GM19455 (cell line): ENCODE results near the gene RTN3.
"Not testable (repeated sequence)": the region's sequence is repeated elsewhere in the genome, so short reads cannot be mapped to it uniquely, and the experiment has no call there.

Experiments used
- ATAC-seq: cut with Tn5 transposase; IDR thresholded peaks from one replicate; pipeline ENCODE4 v1.9.1; 2021; ENCODE audit not compliant: unreplicated experiment

The RTN3 gene

GRCh38 chr11:63681321-63682065, at the start of gene RTN3:
TSS of gene RTN3 (plus strand) at chr11:63681500. CDS start at chr11:63681637, 137 bp downstream.
- peak; percentile 82 for ATAC-seq

- ATAC-seq: no peak
These were observed 45.4 kb upstream of the RTN3 start for GRCh38 chr11:63635762-63636465.

- ATAC-seq: not testable (repeated sequence)
These were observed 42.9 kb upstream of the RTN3 start for GRCh38 chr11:63638436-63638835.

GRCh38 chr11:63639199-63639832, 42.0 kb upstream of the RTN3 start:
- no peak for ATAC-seq

GRCh38 chr11:63641727-63642126, 39.6 kb upstream of the RTN3 start:
- no peak for ATAC-seq

- ATAC-seq: no peak
These were observed 38.1 kb upstream of the RTN3 start for GRCh38 chr11:63643205-63643604.

GRCh38 chr11:63652671-63653070, 28.6 kb upstream of the RTN3 start:
- no peak for ATAC-seq

- ATAC-seq: no peak
These were observed 20.3 kb upstream of the RTN3 start for GRCh38 chr11:63660972-63661371.

GRCh38 chr11:63663809-63664208, 17.5 kb upstream of the RTN3 start:
- no peak for ATAC-seq

- no peak for ATAC-seq
These were observed 14.4 kb upstream of the RTN3 start for GRCh38 chr11:63666874-63667273.

- no peak for ATAC-seq
These were observed 13.1 kb upstream of the RTN3 start for GRCh38 chr11:63667995-63668795.

GRCh38 chr11:63670096-63670432, 11.2 kb upstream of the RTN3 start:
- ATAC-seq: no peak

- peak; percentile 30 for ATAC-seq
These were observed 10.6 kb upstream of the RTN3 start for GRCh38 chr11:63670433-63671321.

GRCh38 chr11:63671322-63672155, 9.8 kb upstream of the RTN3 start, which contains the start of gene ATL3:
TSS of gene ATL3 (minus strand) at chr11:63671376. CDS start at chr11:63671335, 41 bp downstream.
- peak; percentile 88 for ATAC-seq

GRCh38 chr11:63672156-63672463, 9.2 kb upstream of the RTN3 start:
- ATAC-seq: no peak

- ATAC-seq: no peak
These were observed 8.3 kb upstream of the RTN3 start for GRCh38 chr11:63672936-63673539.

- ATAC-seq: no peak
These were observed 7.7 kb upstream of the RTN3 start for GRCh38 chr11:63673579-63673978.

GRCh38 chr11:63680834-63681320, 423 bp upstream of the RTN3 start:
- ATAC-seq: no peak
